IPS-18a (cell line): Measurements from ENCODE around the gene UTRN.

Experiments
- H3K27ac ChIP-seq: one replicate; pipeline ENCODE4 v1.5.1; 2013; ENCODE audit warnings: low read length
- H3K27me3 ChIP-seq: one replicate; pipeline ENCODE4 v1.6.1; 2013; ENCODE audit warnings: mild to moderate bottlenecking, low read length; ENCODE audit not compliant: control insufficient read depth, insufficient read depth
- H3K36me3 ChIP-seq: one replicate; pipeline ENCODE4 v1.6.1; 2013; ENCODE audit warnings: low read depth, low read length; ENCODE audit not compliant: control insufficient read depth
- H3K4me1 ChIP-seq: one replicate; pipeline ENCODE4 v1.6.1; 2013; ENCODE audit warnings: low read depth, low read length; ENCODE audit not compliant: control insufficient read depth
- H3K4me3 ChIP-seq: one replicate; pipeline ENCODE4 v1.5.1; 2013; ENCODE audit warnings: low read length
- H3K9ac ChIP-seq: one replicate; pipeline ENCODE4 v1.6.1; 2013; ENCODE audit warnings: mild to moderate bottlenecking, low read length, moderate library complexity
- H3K9me3 ChIP-seq: one replicate; pipeline ENCODE4 v1.6.1; 2013; ENCODE audit warnings: low read depth, low read length; ENCODE audit not compliant: control insufficient read depth

The UTRN gene

DNA sequence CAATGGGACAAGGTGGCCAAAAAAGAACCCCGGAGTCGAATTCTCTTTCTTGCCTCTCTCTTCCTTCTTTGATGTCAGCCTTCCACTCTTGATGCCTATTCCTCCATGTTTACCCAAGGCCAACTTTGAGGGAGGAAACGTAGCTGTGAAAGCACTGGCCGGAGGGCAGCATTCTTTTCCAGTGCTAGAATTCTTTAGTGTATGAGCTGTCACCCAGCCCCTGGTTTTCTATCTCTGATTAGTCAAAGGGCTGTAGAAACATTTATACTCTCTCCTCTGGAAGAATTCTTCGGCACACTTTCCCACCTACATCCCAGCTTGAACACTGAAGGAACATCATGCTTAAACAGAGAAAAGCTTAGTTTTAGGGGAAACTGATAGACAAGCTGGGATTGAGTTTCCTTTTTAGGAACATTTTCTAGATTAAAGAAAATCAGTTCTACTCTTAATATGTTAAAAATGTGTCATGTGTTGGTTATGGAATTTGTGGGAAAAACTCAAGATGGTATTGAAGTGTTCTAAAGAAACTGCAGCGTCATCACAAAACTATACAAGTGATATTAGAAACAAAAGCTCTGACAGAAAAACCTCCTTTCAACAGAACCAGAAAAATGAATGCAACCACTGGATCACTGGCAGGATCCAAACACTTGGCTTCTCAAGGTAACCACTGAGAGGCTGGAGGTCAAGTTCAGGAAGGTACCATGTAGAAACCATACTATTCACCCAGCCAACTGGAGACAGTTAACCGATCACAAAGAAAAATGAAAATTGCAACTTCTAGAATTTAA is 20.7 kb upstream of the UTRN start:
- no peaks in the 10 kb centered on the region for H3K27me3 ChIP-seq
- H3K4me1 ChIP-seq: peaks cover 27% of the 10 kb centered on the region
- H3K27ac ChIP-seq: peak overlapping the region; percentile 46
- peak overlapping the region; percentile 28 for H3K9ac ChIP-seq
- no peaks in the 10 kb centered on the region for H3K36me3 ChIP-seq
- H3K4me3 ChIP-seq: peak overlapping the region; percentile 52
- H3K9me3 ChIP-seq: no peaks in the 10 kb centered on the region

DNA sequence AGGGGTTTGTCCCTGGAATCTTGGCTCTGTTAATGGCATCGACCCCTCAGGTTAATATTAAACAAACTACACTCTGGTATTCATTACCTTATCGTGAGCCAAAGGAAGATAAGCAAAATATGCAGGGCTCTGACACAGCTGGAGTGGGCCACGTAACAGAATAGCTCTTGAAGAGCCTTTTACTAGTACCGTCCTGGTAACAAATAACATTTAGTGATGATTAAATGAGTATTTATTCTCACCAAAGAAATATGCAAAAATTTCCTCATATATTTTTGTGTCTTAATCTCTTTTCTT is 20.1 kb upstream of the UTRN start:
- Histone ChIP-seq H3K27me3 (no peaks in the 10 kb centered on the region), H3K27ac (peak overlapping the region; percentile 92), H3K4me3 (peak overlapping the region; percentile 52), H3K9ac (peak overlapping the region; percentile 68), H3K36me3 (no peaks in the 10 kb centered on the region), H3K4me1 (peaks cover 27% of the 10 kb centered on the region), H3K9me3 (no peaks in the 10 kb centered on the region)

- no peaks in the 10 kb centered on the region for H3K36me3 ChIP-seq
- H3K9ac ChIP-seq: peak overlapping the region; percentile 68
- H3K4me3 ChIP-seq: peak overlapping the region; percentile 52
- peaks cover 27% of the 10 kb centered on the region for H3K4me1 ChIP-seq
- peak overlapping the region; percentile 92 for H3K27ac ChIP-seq
- H3K27me3 ChIP-seq: no peaks in the 10 kb centered on the region
- H3K9me3 ChIP-seq: no peaks in the 10 kb centered on the region
These were observed 19.7 kb upstream of the UTRN start for GRCh38 chr6:144265390-144265789.

- peak overlapping the region; percentile 68 for H3K9ac ChIP-seq
- H3K27me3 ChIP-seq: no peaks in the 10 kb centered on the region
- H3K4me1 ChIP-seq: peaks cover 27% of the 10 kb centered on the region
- peak overlapping the region; percentile 92 for H3K27ac ChIP-seq
- H3K36me3 ChIP-seq: no peaks in the 10 kb centered on the region
- H3K4me3 ChIP-seq: peak overlapping the region; percentile 52
- no peaks in the 10 kb centered on the region for H3K9me3 ChIP-seq
These were observed 19.0 kb upstream of the UTRN start for GRCh38 chr6:144266091-144266649.

DNA sequence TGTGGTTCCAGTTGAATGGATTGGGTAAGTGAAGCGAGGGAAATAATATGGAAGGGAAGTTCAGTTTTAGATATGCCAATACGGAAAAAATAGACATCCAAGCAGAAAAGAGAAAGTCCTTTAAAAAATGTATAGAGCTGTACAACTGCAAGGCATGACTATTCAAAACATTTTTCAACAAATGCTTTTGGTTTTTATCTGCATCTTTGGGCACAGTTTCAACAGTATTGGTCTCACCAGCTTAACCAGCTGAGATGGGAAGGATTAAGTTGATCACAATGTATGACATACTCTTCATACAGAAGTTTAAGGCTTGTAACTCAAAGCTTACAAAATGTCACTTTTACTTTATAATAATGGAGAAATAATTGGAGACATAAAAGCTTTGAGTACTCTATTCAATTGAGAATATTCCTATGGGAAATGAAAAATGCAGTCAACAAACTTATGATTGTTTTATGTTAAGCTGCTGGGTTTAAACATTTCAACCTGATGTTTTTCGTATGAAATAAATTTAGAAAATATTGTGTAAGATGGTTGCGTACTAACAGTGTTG is 16.3 kb upstream of the UTRN start:
- Histone ChIP-seq H3K9ac (no peak overlapping the region), H3K4me3 (no peak overlapping the region), H3K4me1 (peaks cover 26% of the 10 kb centered on the region), H3K9me3 (peaks cover 3% of the 10 kb centered on the region), H3K36me3 (no peaks in the 10 kb centered on the region), H3K27ac (no peak overlapping the region), H3K27me3 (no peaks in the 10 kb centered on the region)

DNA sequence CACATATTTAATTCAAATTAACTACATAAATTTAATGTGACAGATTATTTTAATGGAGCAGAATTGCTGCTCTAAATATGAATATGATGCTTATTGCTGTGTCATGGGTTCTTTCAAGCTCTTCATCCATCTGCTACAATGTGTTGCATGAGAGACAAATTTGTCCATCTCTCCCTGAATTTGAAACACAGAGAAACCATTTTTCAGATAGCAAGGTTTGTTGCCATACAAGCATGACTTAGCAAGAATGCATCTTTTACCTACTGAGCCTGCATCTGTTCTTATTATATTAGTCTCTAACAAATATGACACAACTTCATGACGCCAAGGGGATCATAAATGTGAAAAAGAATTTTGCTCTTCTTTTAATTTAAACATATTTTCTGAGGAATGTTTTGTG is 8.0 kb upstream of the UTRN start:
- Histone ChIP-seq H3K36me3 (no peaks in the 10 kb centered on the region), H3K4me1 (peaks cover 19% of the 10 kb centered on the region), H3K4me3 (no peak overlapping the region), H3K27me3 (no peaks in the 10 kb centered on the region), H3K9ac (no peak overlapping the region), H3K9me3 (no peaks in the 10 kb centered on the region), H3K27ac (no peak overlapping the region)

- no peak overlapping the region for H3K4me3 ChIP-seq
- no peaks in the 10 kb centered on the region for H3K9me3 ChIP-seq
- no peaks in the 10 kb centered on the region for H3K27me3 ChIP-seq
- no peak overlapping the region for H3K27ac ChIP-seq
- H3K4me1 ChIP-seq: peaks cover 19% of the 10 kb centered on the region
- no peaks in the 10 kb centered on the region for H3K36me3 ChIP-seq
- no peak overlapping the region for H3K9ac ChIP-seq
These were observed 7.4 kb upstream of the UTRN start for GRCh38 chr6:144277605-144278227.

- Histone ChIP-seq H3K4me3 (no peak overlapping the region), H3K4me1 (peaks cover 20% of the 10 kb centered on the region), H3K36me3 (no peaks in the 10 kb centered on the region), H3K27me3 (peaks cover 9% of the 10 kb centered on the region), H3K9ac (no peak overlapping the region), H3K27ac (no peak overlapping the region), H3K9me3 (no peaks in the 10 kb centered on the region)
These were observed 6.3 kb upstream of the UTRN start for GRCh38 chr6:144278659-144279314.

- no peak overlapping the region for H3K9ac ChIP-seq
- peaks cover 14% of the 10 kb centered on the region for H3K27me3 ChIP-seq
- H3K9me3 ChIP-seq: no peaks in the 10 kb centered on the region
- H3K36me3 ChIP-seq: no peaks in the 10 kb centered on the region
- H3K4me1 ChIP-seq: peaks cover 25% of the 10 kb centered on the region
- no peak overlapping the region for H3K27ac ChIP-seq
- no peak overlapping the region for H3K4me3 ChIP-seq
These were observed 5.5 kb upstream of the UTRN start for GRCh38 chr6:144279484-144280150.

DNA sequence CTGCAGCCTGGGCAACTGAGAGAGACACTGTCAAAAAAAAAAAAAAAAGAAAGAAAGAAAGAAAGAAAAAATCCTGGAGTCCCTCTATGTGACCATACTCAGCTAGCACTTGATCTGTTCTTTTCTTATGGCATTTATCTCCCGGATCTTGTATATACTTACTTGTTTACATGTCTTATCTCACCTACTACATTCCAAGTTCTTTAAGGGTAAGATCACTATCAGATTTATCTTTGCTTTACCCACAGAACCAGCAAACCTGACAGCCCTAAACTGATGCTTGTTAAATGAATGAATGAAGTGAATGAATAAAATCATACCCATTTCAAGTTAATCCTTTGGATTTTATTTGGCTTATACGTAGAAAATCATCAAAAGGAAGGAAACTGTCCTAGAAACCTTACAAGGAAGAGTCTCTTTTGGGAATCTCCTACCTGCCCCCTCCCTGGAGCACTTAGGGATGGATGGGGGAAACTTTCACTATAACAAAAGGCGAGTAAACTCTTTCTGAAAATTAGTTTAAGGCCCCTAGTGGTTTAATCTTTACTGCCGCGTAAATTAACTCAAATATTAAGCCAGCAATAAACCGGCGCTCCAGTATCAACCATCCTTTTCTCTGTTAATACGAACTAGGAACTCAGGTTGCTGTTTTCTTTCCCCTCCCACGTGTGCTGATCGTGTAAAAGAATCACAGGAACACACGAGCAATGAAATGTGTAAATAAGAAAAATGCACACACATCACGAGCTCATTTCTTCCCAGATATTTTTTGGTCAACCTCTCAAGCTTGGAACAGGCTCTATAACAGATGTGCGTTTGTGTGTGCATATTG is 1.3 kb upstream of the UTRN start:
- Histone ChIP-seq H3K9ac (peak overlapping the region; percentile 75), H3K4me3 (peak overlapping the region; percentile 88), H3K27ac (no peak overlapping the region), H3K4me1 (peaks cover 22% of the 10 kb centered on the region), H3K9me3 (no peaks in the 10 kb centered on the region), H3K27me3 (peaks cover 35% of the 10 kb centered on the region), H3K36me3 (no peaks in the 10 kb centered on the region)
